D721Med (cell line): ENCODE measurements around the gene ZSWIM1.

Experiments used
- DNase-seq: peaks from one replicate; pipeline ENCODE4 v3.0.0; 2011; ENCODE audit warnings: low spot score; ENCODE audit not compliant: insufficient read length
- FAIRE-seq: peaks from 2 replicates; lab custom pipeline; 2011; peaks lifted over from hg19 to GRCh38; lab: Jason Lieb, UNC
- TF ChIP-seq, protein P1 (sequence below): IDR thresholded peaks from 2 replicates; pipeline ENCODE4 v1.5.1; 2012; ENCODE audit warnings: mild to moderate bottlenecking, control low read depth; ENCODE audit not compliant: insufficient read depth; ENCODE audit errors: missing control alignments

The ZSWIM1 gene

GRCh38 chr20:45909817-45910669, 29.0 kb downstream of the ZSWIM1 start:
- FAIRE-seq (no peak), DNase-seq (no peak)
- TF ChIP-seq, protein P1, sequence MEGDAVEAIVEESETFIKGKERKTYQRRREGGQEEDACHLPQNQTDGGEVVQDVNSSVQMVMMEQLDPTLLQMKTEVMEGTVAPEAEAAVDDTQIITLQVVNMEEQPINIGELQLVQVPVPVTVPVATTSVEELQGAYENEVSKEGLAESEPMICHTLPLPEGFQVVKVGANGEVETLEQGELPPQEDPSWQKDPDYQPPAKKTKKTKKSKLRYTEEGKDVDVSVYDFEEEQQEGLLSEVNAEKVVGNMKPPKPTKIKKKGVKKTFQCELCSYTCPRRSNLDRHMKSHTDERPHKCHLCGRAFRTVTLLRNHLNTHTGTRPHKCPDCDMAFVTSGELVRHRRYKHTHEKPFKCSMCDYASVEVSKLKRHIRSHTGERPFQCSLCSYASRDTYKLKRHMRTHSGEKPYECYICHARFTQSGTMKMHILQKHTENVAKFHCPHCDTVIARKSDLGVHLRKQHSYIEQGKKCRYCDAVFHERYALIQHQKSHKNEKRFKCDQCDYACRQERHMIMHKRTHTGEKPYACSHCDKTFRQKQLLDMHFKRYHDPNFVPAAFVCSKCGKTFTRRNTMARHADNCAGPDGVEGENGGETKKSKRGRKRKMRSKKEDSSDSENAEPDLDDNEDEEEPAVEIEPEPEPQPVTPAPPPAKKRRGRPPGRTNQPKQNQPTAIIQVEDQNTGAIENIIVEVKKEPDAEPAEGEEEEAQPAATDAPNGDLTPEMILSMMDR: no peak

- DNase-seq (no peak), FAIRE-seq (no peak)
- TF ChIP-seq, protein P1: no peak
Measured at GRCh38 chr20:45910670-45911485, 29.9 kb downstream of the ZSWIM1 start.

GRCh38 chr20:45911486-45912343, 30.7 kb downstream of the ZSWIM1 start, which contains the start of gene PLTP:
TSS of gene PLTP (minus strand) at chr20:45912155. CDS start at chr20:45911452, 703 bp downstream.
- DNase-seq (no peak), FAIRE-seq (no peak)
- TF ChIP-seq, protein P1: no peak

DNA sequence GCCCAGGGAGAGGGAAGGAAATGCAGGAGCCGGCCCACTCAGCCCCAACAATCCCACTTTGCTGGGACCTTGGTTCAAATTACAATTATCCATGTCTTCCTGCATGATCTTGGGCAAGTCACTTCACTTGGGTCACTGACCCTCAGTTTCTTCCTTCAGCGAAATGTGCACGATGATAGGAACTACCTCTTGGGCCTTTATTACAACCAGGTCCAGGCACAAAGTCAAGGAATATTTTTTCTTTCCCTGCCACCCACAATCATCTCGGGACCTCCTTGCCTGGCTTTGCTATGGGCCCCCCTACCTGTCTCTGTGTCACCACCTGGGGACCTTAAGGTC, 31.3 kb downstream of the ZSWIM1 start:
- DNase-seq (no peak), FAIRE-seq (no peak)
- TF ChIP-seq, protein P1: no peak

GRCh38 chr20:45913116-45913515, 32.1 kb downstream of the ZSWIM1 start:
- FAIRE-seq: no peak
- DNase-seq: no peak
- TF ChIP-seq, protein P1: no peak

DNA sequence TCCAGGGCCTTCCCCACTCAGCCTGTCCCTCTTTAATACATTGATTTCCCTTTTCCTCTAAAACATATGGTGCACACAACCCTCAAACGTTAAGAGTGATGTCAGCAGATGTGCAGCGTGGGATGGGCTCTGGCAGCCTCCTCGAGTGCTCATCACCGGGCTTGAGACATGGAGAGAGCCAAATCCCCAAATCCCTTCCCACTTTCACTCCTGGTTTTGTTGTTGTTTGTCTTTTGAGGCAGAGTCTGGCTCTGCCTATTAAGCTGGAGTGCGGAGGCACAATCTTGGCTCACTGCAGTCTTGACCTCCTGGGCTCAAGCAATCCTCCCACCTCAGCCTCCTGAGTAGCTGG, 36.7 kb downstream of the ZSWIM1 start:
- TF ChIP-seq, protein P1: no peak
- FAIRE-seq (no peak), DNase-seq (no peak)
